ENCODE measurements around the gene SYTL2.

The SYTL2 gene

DNA sequence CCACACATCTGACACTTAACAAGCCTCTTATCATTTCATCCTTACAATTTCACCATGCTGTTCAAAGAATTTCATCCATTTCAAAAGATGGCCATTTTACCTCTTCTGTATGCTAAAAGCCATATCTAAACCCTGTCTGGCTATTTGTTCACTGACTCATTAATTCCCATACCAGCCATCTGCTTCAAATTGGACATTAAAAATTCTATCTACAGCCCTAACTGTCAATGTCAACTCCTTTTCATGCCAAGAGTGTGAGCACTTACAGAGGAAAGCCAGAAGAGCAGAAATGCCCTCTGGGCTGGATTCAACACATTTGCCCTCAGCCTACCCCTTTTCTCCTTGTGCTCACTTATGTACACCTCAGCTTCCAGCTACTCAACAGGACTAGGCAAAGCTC lies 59.2 kb downstream of the SYTL2 start:
- Mint-ChIP-seq H3K27me3 (no peaks in the 10 kb centered on the region), H3K9me3 (no peaks in the 10 kb centered on the region), H3K4me3 (peak overlapping the region; percentile 62), H3K27ac (peak overlapping the region; percentile 95), H3K36me3 (ENCODE audit: low read depth) (peaks cover 7% of the 10 kb centered on the region), H3K4me1 (ENCODE audit: low read depth) (peaks cover 96% of the 10 kb centered on the region)
- no peak for DNase-seq

GRCh38 chr11:85750646-85751045 lies 60.3 kb downstream of the SYTL2 start:
- H3K4me3 Mint-ChIP-seq, result peak overlapping the region; percentile 48
- H3K36me3 Mint-ChIP-seq (ENCODE audit: low read depth), result peaks cover 7% of the 10 kb centered on the region
- peak overlapping the region; percentile 95 for H3K27ac Mint-ChIP-seq
- no peaks in the 10 kb centered on the region for H3K27me3 Mint-ChIP-seq
- no peaks in the 10 kb centered on the region for H3K9me3 Mint-ChIP-seq
- H3K4me1 Mint-ChIP-seq (ENCODE audit: low read depth), result peaks cover 96% of the 10 kb centered on the region
- DNase-seq, result no peak

DNA sequence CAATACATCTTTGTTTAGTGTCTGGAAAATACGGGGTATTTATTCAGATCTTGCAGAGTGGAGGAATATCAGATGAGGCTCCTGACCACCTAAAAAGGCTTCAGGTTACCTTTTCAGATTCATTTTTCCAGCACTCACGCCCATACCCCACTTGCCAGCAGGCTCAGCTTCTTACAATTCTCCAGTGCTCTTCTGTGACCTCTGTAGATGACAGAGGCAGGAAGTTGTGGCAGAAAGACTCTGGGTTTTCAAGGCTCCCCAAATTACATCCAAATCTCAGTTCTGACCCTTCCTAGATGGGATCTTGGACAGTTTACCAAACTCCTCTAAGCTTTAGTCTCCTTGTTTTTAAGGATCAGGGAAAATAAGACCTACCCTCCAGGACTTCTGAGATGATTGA lies 61.1 kb downstream of the SYTL2 start:
- H3K4me3 Mint-ChIP-seq, result peak overlapping the region; percentile 48
- H3K27me3 Mint-ChIP-seq, result no peaks in the 10 kb centered on the region
- H3K9me3 Mint-ChIP-seq, result no peaks in the 10 kb centered on the region
- DNase-seq, result no peak
- peak overlapping the region; percentile 95 for H3K27ac Mint-ChIP-seq
- H3K36me3 Mint-ChIP-seq (ENCODE audit: low read depth), result peaks cover 7% of the 10 kb centered on the region
- H3K4me1 Mint-ChIP-seq (ENCODE audit: low read depth), result peaks cover 95% of the 10 kb centered on the region

DNA sequence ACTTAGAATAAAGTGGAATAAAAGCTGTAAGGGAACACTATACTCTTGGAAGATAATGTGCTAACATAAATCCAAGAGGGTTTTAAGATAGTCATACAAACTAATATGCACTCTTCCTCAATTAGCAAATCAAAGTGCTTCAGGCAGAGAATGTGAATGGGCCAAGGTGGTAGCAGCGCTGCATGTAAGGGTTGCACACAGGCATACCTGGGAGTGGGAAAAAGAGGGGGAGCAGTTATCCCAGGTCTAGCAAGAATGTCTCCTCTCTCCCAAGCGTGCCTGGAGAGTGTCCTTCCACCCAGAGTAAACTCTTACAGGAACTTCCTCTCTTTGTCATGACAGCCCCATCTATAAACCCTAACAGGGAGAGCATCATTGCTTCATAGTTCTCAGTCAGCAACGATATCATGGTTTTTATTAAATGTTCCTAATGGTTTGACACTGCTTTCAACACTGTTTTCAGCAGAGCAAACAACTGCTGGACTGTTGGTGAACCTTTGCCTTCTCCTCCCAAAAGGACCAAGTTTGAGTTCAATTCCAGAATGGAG lies 61.6 kb downstream of the SYTL2 start:
- no peak for DNase-seq
- Mint-ChIP-seq H3K27me3 (no peaks in the 10 kb centered on the region), H3K4me3 (no peak overlapping the region), H3K36me3 (ENCODE audit: low read depth) (peaks cover 7% of the 10 kb centered on the region), H3K9me3 (no peaks in the 10 kb centered on the region), H3K4me1 (ENCODE audit: low read depth) (peaks cover 94% of the 10 kb centered on the region), H3K27ac (peak overlapping the region; percentile 95)

GRCh38 chr11:85748455-85748891 lies 62.5 kb downstream of the SYTL2 start:
- peaks cover 7% of the 10 kb centered on the region for H3K36me3 Mint-ChIP-seq (ENCODE audit: low read depth)
- H3K27me3 Mint-ChIP-seq, result no peaks in the 10 kb centered on the region
- no peak overlapping the region for H3K4me3 Mint-ChIP-seq
- no peak overlapping the region for H3K27ac Mint-ChIP-seq
- peaks cover 90% of the 10 kb centered on the region for H3K4me1 Mint-ChIP-seq (ENCODE audit: low read depth)
- H3K9me3 Mint-ChIP-seq, result no peaks in the 10 kb centered on the region
- DNase-seq, result no peak

- Mint-ChIP-seq H3K4me3 (no peak overlapping the region), H3K4me1 (ENCODE audit: low read depth) (peaks cover 87% of the 10 kb centered on the region), H3K36me3 (ENCODE audit: low read depth) (peaks cover 5% of the 10 kb centered on the region), H3K27ac (no peak overlapping the region), H3K9me3 (no peaks in the 10 kb centered on the region), H3K27me3 (no peaks in the 10 kb centered on the region)
- DNase-seq, result no peak
Observed at GRCh38 chr11:85746670-85747069, 64.3 kb downstream of the SYTL2 start.

- no peak for DNase-seq
- Mint-ChIP-seq H3K4me3 (no peak overlapping the region), H3K9me3 (no peaks in the 10 kb centered on the region)
Observed at GRCh38 chr11:85745626-85746025, 65.3 kb downstream of the SYTL2 start.

GRCh38 chr11:85742873-85743275 lies 68.1 kb downstream of the SYTL2 start:
- Mint-ChIP-seq H3K9me3 (no peaks in the 10 kb centered on the region), H3K36me3 (ENCODE audit: low read depth) (peaks cover 4% of the 10 kb centered on the region), H3K27me3 (no peaks in the 10 kb centered on the region), H3K27ac (peak overlapping the region; percentile 60), H3K4me1 (ENCODE audit: low read depth) (peaks cover 78% of the 10 kb centered on the region), H3K4me3 (no peak overlapping the region)
- DNase-seq, result no peak

More at GRCh38 chr11:85745626-85746025, 65.3 kb downstream of the SYTL2 start:
- Mint-ChIP-seq H3K4me1 (ENCODE audit: low read depth) (peaks cover 85% of the 10 kb centered on the region), H3K27ac (peak overlapping the region; percentile 12), H3K36me3 (ENCODE audit: low read depth) (peaks cover 5% of the 10 kb centered on the region), H3K27me3 (no peaks in the 10 kb centered on the region)

DNA sequence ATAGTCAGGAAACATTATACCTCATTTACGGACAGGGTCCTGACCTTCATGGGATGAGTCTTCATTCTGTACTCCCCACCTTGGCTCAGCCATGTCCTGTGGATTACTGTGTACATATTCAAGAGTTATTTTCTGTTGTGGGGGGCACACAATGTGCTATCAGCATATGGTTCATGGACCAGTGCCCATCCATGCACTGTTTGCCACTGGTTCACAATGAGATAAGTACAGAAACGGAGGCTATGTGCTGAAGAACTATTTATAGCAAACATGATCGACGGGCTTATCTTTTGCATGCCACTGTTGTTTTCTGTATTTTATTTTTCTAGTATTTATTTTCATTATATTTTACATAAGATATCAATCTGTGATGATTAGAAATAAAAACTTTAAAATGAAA lies 68.6 kb downstream of the SYTL2 start:
- H3K36me3 Mint-ChIP-seq (ENCODE audit: low read depth), result peaks cover 1% of the 10 kb centered on the region
- DNase-seq, result no peak
- H3K27me3 Mint-ChIP-seq, result no peaks in the 10 kb centered on the region
- H3K27ac Mint-ChIP-seq, result no peak overlapping the region
- H3K4me3 Mint-ChIP-seq, result no peak overlapping the region
- peaks cover 78% of the 10 kb centered on the region for H3K4me1 Mint-ChIP-seq (ENCODE audit: low read depth)
- no peaks in the 10 kb centered on the region for H3K9me3 Mint-ChIP-seq

GRCh38 chr11:85740481-85741400 lies 70.2 kb downstream of the SYTL2 start:
- Mint-ChIP-seq H3K4me1 (ENCODE audit: low read depth) (peaks cover 73% of the 10 kb centered on the region), H3K36me3 (ENCODE audit: low read depth) (peaks cover 2% of the 10 kb centered on the region), H3K27me3 (no peaks in the 10 kb centered on the region), H3K4me3 (no peak overlapping the region), H3K9me3 (no peaks in the 10 kb centered on the region), H3K27ac (no peak overlapping the region)
- DNase-seq, result no peak

GRCh38 chr11:85737738-85738137 lies 73.2 kb downstream of the SYTL2 start:
- DNase-seq, result peak; percentile 42
- H3K4me1 Mint-ChIP-seq (ENCODE audit: low read depth), result peaks cover 50% of the 10 kb centered on the region
- H3K27me3 Mint-ChIP-seq, result no peaks in the 10 kb centered on the region
- peak overlapping the region; percentile 55 for H3K27ac Mint-ChIP-seq
- no peaks in the 10 kb centered on the region for H3K9me3 Mint-ChIP-seq
- H3K36me3 Mint-ChIP-seq (ENCODE audit: low read depth), result peaks cover 13% of the 10 kb centered on the region
- no peak overlapping the region for H3K4me3 Mint-ChIP-seq

- H3K27me3 Mint-ChIP-seq, result no peaks in the 10 kb centered on the region
- no peak for DNase-seq
- H3K36me3 Mint-ChIP-seq (ENCODE audit: low read depth), result peaks cover 16% of the 10 kb centered on the region
- H3K27ac Mint-ChIP-seq, result no peak overlapping the region
- peaks cover 37% of the 10 kb centered on the region for H3K4me1 Mint-ChIP-seq (ENCODE audit: low read depth)
- H3K9me3 Mint-ChIP-seq, result no peaks in the 10 kb centered on the region
- no peak overlapping the region for H3K4me3 Mint-ChIP-seq
Observed at GRCh38 chr11:85735876-85736460, 75.0 kb downstream of the SYTL2 start.

- H3K36me3 Mint-ChIP-seq (ENCODE audit: low read depth), result peaks cover 18% of the 10 kb centered on the region
Observed at GRCh38 chr11:85732965-85733364, 78.0 kb downstream of the SYTL2 start.

GRCh38 chr11:85726381-85726780 lies 84.6 kb downstream of the SYTL2 start:
- Mint-ChIP-seq H3K4me1 (ENCODE audit: low read depth) (peaks cover 4% of the 10 kb centered on the region), H3K36me3 (ENCODE audit: low read depth) (peaks cover 8% of the 10 kb centered on the region), H3K4me3 (no peak overlapping the region), H3K9me3 (no peaks in the 10 kb centered on the region), H3K27ac (no peak overlapping the region), H3K27me3 (no peaks in the 10 kb centered on the region)
- no peak for DNase-seq

More at GRCh38 chr11:85732965-85733364, 78.0 kb downstream of the SYTL2 start:
- H3K9me3 Mint-ChIP-seq, result no peaks in the 10 kb centered on the region
- H3K27ac Mint-ChIP-seq, result no peak overlapping the region
- peaks cover 18% of the 10 kb centered on the region for H3K4me1 Mint-ChIP-seq (ENCODE audit: low read depth)
- no peaks in the 10 kb centered on the region for H3K27me3 Mint-ChIP-seq
- no peak overlapping the region for H3K4me3 Mint-ChIP-seq
- no peak for DNase-seq

All from activated T-cell treated with anti-CD3 and anti-CD28 coated beads, Interleukin-2, amount 50 U/mL, for 24 hours (primary cell).